GM10248 (cell line): ENCODE measurements around the gene PLPPR2.

Experiments
- CTCF ChIA-PET: fragments of 300-600 bp; sonication (Branson Sonifier 250); formaldehyde crosslinking; extraction: SDS; loops from one replicate; lab custom pipeline; 2021; ENCODE audit warnings: antibody characterized with exemption; lab: Yijun Ruan, JAX
- POLR2A ChIA-PET: fragments of 350-650 bp; sonication (Branson Sonifier 250); formaldehyde crosslinking; extraction: SDS; loops from one replicate; lab custom pipeline; 2020; ENCODE audit warnings: antibody characterized with exemption; lab: Yijun Ruan, JAX
- DNase-seq: peaks from one replicate; pipeline ENCODE4 v3.0.0; 2012; ENCODE audit errors: extremely low spot score
- TF ChIP-seq, protein P1 (sequence below): IDR thresholded peaks from 2 replicates; pipeline ENCODE4 v1.5.1; 2012; ENCODE audit warnings: mild to moderate bottlenecking, low read depth; ENCODE audit errors: extremely low read depth, missing control alignments, control extremely low read depth

The PLPPR2 gene

DNA sequence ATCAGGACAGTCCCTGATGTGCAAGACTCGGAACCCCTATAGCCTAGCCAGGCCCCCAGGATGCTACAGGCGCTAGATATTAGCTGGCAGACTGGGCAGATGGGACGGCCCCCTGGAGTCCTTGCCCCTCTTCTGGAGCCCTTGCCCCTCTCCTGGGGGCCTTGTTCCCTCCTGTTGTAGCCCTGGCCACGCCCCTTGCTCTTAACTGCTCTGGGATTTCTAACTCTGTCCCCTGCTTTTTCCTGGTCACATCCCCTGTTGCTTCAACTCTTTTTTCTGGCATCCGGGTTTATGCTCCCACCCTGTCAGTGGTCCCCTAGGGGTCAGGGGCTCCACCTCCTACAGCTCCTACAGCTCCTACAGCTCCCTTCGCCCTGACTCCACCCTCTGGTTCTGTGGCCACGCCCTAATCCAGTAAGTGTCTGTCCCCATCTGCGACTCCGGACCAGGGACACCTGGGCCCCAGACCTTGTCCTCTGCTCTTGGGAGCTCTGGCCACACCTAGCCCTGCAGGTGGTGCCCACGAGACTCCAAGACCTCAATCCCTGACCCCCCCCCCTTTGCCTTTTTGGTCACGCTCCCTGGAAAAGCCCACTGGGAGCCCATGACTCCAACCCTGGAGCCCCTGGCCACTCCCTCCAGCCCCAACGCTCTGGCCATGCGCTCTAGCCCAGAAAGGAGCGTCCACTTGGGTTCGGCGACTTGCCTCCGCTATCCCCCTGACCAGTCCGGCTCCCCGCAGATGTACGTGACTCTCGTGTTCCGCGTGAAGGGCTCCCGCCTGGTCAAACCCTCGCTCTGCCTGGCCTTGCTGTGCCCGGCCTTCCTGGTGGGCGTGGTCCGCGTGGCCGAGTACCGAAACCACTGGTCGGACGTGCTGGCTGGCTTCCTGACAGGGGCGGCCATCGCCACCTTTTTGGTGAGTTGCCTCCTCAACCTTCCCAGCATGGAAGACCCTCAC, 6.8 kb downstream of the PLPPR2 start:
- CTCF ChIA-PET = interaction anchor here (1.1 to 1.6 kb wide), 3 partner anchors 13 to 67 kb away, joined by 3 to 4 read pairs (median 3); partner anchors contain the start of genes EPOR and SWSAP1
- TF ChIP-seq, protein P1, sequence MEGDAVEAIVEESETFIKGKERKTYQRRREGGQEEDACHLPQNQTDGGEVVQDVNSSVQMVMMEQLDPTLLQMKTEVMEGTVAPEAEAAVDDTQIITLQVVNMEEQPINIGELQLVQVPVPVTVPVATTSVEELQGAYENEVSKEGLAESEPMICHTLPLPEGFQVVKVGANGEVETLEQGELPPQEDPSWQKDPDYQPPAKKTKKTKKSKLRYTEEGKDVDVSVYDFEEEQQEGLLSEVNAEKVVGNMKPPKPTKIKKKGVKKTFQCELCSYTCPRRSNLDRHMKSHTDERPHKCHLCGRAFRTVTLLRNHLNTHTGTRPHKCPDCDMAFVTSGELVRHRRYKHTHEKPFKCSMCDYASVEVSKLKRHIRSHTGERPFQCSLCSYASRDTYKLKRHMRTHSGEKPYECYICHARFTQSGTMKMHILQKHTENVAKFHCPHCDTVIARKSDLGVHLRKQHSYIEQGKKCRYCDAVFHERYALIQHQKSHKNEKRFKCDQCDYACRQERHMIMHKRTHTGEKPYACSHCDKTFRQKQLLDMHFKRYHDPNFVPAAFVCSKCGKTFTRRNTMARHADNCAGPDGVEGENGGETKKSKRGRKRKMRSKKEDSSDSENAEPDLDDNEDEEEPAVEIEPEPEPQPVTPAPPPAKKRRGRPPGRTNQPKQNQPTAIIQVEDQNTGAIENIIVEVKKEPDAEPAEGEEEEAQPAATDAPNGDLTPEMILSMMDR = no peak
- POLR2A ChIA-PET = no interaction called here
- no peak for DNase-seq

DNA sequence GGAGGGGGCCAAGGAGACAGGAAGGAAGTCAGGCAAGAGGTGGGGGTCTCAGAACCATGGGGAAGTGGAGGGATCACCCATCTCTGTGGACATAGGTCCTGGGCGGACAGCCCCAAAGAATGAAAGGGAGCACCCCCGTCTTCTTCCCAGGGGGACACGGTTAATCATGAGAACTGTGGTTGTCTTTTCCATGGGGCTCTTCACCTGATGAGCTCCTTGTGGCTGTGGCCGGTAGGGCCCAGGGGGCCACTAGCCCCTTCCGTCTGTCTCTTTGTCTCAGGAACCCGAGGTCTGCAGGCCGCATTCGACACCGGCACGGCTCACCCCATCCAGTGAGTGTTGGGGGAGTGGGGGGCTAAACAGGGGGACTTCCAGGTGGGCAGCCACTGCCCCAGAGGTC, 8.6 kb downstream of the PLPPR2 start:
- POLR2A ChIA-PET = no interaction called here
- DNase-seq = no peak
- TF ChIP-seq, protein P1 = no peak
- CTCF ChIA-PET = no interaction called here

DNA sequence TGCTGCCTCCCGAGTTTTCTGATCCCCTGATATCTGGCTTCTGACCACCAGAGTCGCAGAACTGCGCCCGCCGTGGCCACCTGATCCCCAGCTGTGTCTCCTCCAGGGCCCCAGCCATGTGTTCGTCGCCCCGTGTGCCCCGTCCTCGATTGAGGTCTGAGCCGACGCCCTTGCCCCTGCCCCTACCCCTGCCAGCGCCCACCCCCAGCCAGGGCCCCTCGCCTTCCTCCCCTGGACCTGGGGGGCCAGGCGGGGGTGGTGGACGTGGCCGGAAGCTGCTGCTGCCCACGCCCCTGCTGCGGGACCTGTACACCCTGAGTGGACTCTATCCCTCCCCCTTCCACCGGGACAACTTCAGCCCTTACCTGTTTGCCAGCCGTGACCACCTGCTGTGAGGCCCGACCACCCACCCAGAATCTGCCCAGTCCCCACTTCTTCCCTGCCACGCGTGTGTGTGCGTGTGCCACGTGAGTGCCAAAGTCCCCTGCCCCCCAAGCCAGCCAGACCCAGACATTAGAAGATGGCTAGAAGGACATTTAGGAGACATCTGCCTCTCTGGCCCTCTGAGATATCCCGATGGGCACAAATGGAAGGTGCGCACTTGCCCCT, 9.2 kb downstream of the PLPPR2 start:
- TF ChIP-seq, protein P1 = no peak
- POLR2A ChIA-PET = no interaction called here

DNA sequence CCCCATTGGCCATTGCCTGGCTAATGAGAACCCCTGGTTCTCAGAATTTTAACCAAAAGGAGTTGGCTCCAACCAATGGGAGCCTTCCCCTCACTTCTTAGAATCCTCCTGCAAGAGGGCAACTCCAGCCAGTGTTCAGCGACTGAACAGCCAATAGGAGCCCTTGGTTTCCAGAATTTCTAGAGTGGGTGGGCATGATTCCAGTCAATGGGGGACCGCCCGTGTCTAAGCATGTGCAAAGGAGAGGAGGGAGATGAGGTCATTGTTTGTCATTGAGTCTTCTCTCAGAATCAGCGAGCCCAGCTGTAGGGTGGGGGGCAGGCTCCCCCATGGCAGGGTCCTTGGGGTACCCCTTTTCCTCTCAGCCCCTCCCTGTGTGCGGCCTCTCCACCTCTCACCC, 9.7 kb downstream of the PLPPR2 start:
- POLR2A ChIA-PET = interaction anchor here (0.5 kb wide), 1 partner anchor 406 kb away, joined by 6 read pairs; no protein-coding TSS in a partner anchor
- TF ChIP-seq, protein P1 = no peak
- DNase-seq = no peak
- CTCF ChIA-PET = no interaction called here

More for the DNA sequence above, 9.2 kb downstream of the PLPPR2 start:
- no peak for DNase-seq
- CTCF ChIA-PET = no interaction called here

DNA sequence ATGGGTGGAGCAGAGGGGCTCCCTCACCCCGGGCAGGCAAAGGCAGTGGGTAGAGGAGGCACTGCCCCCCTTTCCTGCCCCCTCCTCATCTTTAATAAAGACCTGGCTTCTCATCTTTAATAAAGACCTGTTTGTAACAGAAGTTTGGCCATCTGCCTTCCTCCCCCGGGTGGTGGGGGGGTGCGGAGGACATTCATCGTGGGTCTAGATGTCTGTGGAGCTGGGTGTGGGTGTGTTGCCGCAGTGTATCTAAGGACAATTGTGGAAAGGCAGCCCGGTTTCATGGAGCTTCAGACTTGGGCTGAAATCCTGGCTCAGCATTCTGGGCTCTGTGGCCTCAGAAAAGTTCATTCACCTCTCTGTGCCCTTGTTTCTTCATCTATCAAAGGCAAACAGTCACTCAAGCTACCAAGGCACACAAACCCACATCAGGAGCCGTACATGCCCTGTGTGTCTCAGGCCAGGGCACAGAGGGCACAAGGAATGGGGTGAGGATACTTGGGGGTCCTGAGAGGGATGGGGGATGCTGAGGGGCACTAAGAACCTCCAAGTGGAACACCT, 10.4 kb downstream of the PLPPR2 start:
- ChIA-PET CTCF (interaction anchor here (0.9 kb wide), 1 partner anchor 69 kb away, joined by 3 read pairs; the partner anchor contains the start of genes ODAD3 and PRKCSH), POLR2A (interaction anchor here (0.5 kb wide), 1 partner anchor 407 kb away, joined by 6 read pairs; no protein-coding TSS in a partner anchor)
- TF ChIP-seq, protein P1 = no peak
- DNase-seq = no peak

DNA sequence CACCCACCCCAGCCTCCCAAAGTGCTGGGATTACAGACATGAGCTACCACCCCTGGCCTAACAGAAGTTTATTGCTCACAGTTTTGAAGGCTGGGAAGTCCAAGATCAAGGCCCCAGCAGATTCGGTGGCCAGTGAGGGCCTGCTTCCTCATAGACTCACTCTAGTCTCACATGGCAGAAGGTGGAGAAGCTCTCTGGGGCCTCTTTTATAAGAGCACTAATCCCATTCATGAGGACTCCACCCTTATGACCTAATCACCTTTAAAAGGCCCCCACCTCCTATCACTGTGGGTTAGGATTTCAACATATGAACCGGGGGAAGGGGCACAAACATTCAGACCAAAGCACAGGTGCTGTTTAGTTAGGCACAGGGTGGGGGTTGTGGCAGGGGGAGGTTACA, 12.3 kb downstream of the PLPPR2 start:
- POLR2A ChIA-PET = no interaction called here
- no peak for DNase-seq
- TF ChIP-seq, protein P1 = no peak
- CTCF ChIA-PET = interaction anchor here (1.0 to 3.3 kb wide), 9 partner anchors 9 to 241 kb away, joined by 3 to 22 read pairs (median 6); partner anchors contain the start of gene RGL3
